RWPE2 (cell line): Measurements from ENCODE around the gene CLK4.

Experiments
- ATAC-seq: fragments of 200-7000 bp; cut with Tn5 transposase; 3 replicates; pipeline ENCODE4 v1.9.1; 2021; ENCODE audit warnings: low read depth
- DNase-seq: peaks from one replicate; pipeline ENCODE4 v3.0.0-alpha.2; 2020; ENCODE audit warnings: low spot score
- H3K27ac ChIP-seq: fragments of 450-650 bp; 2 replicates; pipeline ENCODE4 v1.5.1; 2017; ENCODE audit warnings: mild to moderate bottlenecking; ENCODE audit not compliant: poor library complexity, severe bottlenecking
- H3K27me3 ChIP-seq: fragments of 250-450 bp; sonication (Bioruptor Pico); 2 replicates; pipeline ENCODE4 v1.5.1; 2021; ENCODE audit warnings: mild to moderate bottlenecking, moderate library complexity; ENCODE audit not compliant: insufficient read depth, poor library complexity, severe bottlenecking
- H3K36me3 ChIP-seq: fragments of 250-450 bp; sonication (Bioruptor Pico); 2 replicates; pipeline ENCODE4 v1.5.1; 2020; ENCODE audit warnings: low read depth, mild to moderate bottlenecking, moderate library complexity
- H3K4me1 ChIP-seq: fragments of 250-450 bp; sonication (Bioruptor Pico); 2 replicates; pipeline ENCODE4 v1.5.1; 2021; ENCODE audit warnings: mild to moderate bottlenecking, moderate library complexity; ENCODE audit not compliant: insufficient read depth, poor library complexity, severe bottlenecking
- H3K4me3 ChIP-seq: fragments of 250-450 bp; sonication (Bioruptor Pico); 2 replicates; pipeline ENCODE4 v1.5.1; 2021; ENCODE audit warnings: mild to moderate bottlenecking, moderate library complexity; ENCODE audit not compliant: severe bottlenecking
- H3K9me3 ChIP-seq: fragments of 250-450 bp; sonication (Bioruptor Pico); 2 replicates; pipeline ENCODE4 v1.5.1; 2021; ENCODE audit warnings: mild to moderate bottlenecking, moderate library complexity; ENCODE audit not compliant: severe bottlenecking
- TF ChIP-seq, protein P1 (sequence below): fragments of 450-650 bp; IDR thresholded peaks from one replicate; pipeline ENCODE4 v1.5.1; 2017; ENCODE audit warnings: mild to moderate bottlenecking, moderate library complexity; ENCODE audit not compliant: poor library complexity, severe bottlenecking

CLK4 gene

DNA sequence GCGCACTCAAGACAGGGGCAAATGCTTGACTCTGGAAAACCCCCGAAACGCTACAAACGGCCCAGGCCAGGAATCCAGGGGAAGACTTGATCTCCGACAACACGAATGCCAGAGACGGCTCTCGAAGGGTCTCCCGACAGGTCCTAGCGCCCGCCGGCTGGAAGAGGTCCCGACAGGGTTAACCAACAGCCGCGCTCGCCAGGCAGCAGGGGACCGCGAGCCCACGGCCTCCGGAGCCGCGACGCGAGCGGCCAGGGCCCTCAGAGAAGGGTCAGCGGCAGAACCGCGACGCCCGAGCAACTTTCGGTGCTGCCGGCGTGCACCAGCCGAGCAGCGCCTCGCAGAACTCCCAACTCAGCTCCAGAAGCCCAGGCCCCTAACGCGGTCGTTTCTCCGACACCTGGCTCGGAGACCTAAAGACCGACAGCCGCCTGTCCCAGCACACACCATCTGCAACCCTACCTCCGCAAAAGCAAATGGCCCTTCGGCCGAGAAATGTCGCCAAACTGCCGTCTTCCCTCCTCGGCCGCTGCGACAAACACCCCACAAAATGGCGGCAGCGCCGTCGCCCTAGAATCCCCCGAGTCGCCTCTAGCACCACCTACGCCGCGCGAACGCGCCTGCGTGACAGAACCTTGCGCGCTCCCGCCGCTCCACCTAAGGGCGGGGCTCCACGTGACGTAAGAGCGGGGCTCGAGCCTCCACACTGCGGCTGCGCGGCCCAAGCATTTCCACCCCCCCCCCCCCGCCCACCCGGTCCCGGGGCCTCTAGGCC lies at the start of gene CLK4:
Gene CLK4 (minus strand): TSS at position 567 of the 775 bp plus-strand sequence. CDS start 3,634 bp downstream, outside the sequence.
- Histone ChIP-seq H3K4me3 (peak within 1 kb of the TSS; percentile 78), H3K36me3 (peaks cover 18% of the 10 kb centered on the region), H3K9me3 (no peaks in the 10 kb centered on the region), H3K27ac (peak within 1 kb of the TSS; percentile 72), H3K27me3 (no peaks in the 10 kb centered on the region), H3K4me1 (peaks cover 25% of the 10 kb centered on the region)
- TF ChIP-seq, protein P1, sequence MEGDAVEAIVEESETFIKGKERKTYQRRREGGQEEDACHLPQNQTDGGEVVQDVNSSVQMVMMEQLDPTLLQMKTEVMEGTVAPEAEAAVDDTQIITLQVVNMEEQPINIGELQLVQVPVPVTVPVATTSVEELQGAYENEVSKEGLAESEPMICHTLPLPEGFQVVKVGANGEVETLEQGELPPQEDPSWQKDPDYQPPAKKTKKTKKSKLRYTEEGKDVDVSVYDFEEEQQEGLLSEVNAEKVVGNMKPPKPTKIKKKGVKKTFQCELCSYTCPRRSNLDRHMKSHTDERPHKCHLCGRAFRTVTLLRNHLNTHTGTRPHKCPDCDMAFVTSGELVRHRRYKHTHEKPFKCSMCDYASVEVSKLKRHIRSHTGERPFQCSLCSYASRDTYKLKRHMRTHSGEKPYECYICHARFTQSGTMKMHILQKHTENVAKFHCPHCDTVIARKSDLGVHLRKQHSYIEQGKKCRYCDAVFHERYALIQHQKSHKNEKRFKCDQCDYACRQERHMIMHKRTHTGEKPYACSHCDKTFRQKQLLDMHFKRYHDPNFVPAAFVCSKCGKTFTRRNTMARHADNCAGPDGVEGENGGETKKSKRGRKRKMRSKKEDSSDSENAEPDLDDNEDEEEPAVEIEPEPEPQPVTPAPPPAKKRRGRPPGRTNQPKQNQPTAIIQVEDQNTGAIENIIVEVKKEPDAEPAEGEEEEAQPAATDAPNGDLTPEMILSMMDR: no peak
- ATAC-seq (peak; percentile 79), DNase-seq (peak; percentile 95)

DNA sequence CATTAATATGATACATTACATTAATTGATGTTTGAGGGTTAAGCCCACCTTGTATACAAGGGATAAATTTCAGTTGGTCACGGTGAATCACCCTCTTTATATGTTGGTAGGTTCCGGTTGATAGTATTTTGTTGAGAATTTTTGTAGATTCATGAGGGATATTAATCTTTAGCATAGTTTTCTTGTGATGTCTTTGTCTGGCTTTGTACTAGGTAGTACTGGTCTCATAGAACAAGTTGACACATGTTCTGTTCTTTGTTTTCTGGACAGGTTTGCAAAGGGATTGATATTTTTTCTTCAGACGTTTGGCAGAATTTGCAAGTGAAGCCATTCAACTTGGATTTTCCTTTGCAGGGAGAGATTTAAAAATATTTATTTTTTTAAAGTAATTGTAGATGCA lies 49.1 kb upstream of the CLK4 start:
- DNase-seq (no peak), ATAC-seq (peak; percentile 88)
- Histone ChIP-seq H3K9me3 (no peaks in the 10 kb centered on the region), H3K4me3 (no peak overlapping the region), H3K4me1 (peaks cover 33% of the 10 kb centered on the region), H3K36me3 (no peaks in the 10 kb centered on the region), H3K27ac (peak overlapping the region; percentile 74), H3K27me3 (no peaks in the 10 kb centered on the region)
- TF ChIP-seq, protein P1: no peak

DNA sequence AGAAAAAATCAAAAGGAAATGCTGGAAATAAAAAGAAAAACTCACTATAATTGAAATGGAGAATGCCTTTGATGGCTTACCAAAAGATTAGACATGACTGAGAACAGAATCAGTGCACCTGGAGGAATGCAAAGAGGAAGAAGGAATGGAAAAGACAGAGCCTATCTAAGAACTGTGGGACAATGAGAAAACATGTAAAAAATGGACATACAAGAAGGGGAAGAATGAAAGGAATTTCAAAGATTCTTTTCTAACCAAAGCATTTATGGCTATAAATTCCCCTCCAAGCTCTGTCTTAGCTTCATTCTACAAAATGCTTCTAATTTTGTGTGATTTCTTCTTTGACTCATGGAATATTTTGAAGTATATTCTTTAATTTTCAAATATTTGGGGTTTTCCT lies 47.5 kb upstream of the CLK4 start:
- no peaks in the 10 kb centered on the region for H3K9me3 ChIP-seq
- ATAC-seq: 0 out of 3 replicates have a peak, but pooled peaks have one; percentile 13

DNA sequence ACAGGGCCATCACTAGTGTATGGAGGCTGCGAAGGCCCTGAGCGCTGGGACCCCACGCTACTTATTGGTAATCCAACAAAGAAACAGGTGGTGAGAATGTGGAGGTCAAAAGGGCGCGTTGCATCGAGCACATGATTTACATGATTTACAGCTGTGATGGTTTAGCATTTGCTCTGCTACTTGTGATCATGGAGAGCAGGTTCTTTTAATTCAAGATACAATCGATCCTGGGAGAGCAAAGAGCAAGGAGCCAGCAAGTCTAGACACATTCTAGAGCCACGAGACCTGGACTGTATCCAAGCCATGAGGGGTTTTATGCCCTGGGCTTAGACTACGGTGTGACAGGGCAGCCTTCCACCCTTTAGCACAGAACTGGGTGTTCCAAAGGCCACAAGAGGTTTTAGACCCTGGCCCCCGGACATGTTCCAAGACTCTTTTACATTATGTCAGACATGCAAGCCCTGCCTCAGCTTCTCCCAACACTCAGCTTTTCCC lies 47.0 kb upstream of the CLK4 start:
- ATAC-seq: no peak
- no peaks in the 10 kb centered on the region for H3K9me3 ChIP-seq
- peaks cover 33% of the 10 kb centered on the region for H3K4me1 ChIP-seq
- H3K36me3 ChIP-seq: no peaks in the 10 kb centered on the region
- H3K27ac ChIP-seq: peak overlapping the region; percentile 74
- H3K4me3 ChIP-seq: no peak overlapping the region
- TF ChIP-seq, protein P1: no peak
- no peak for DNase-seq
- H3K27me3 ChIP-seq: no peaks in the 10 kb centered on the region

More for the DNA sequence above, 47.5 kb upstream of the CLK4 start:
- Histone ChIP-seq H3K4me1 (peaks cover 33% of the 10 kb centered on the region), H3K27ac (peak overlapping the region; percentile 74), H3K4me3 (no peak overlapping the region), H3K27me3 (no peaks in the 10 kb centered on the region), H3K36me3 (no peaks in the 10 kb centered on the region)
- no peak for DNase-seq
- TF ChIP-seq, protein P1: no peak

DNA sequence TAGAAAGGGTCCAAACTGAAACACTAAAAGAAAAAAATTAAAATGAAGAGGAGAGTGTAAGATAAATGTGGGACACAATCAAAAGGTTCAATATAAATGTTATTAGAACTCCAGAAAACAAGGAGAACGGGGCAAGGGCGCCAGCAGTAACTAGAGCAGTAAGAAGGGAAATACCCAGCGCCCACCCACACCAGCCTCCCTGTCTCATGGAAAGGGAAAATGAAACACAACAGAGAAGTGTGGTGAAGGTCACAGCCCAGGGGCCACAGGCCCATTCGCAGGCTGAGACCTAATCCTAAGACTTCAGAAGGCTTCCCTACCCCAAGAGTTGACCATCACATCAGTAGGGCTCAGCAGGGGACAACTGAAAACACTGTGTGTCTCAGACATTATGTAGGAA lies 45.8 kb upstream of the CLK4 start:
- ATAC-seq (no peak), DNase-seq (no peak)
- H3K9me3 ChIP-seq: no peaks in the 10 kb centered on the region
- no peak overlapping the region for H3K27ac ChIP-seq
- H3K4me3 ChIP-seq: no peak overlapping the region
- no peaks in the 10 kb centered on the region for H3K36me3 ChIP-seq
- no peaks in the 10 kb centered on the region for H3K27me3 ChIP-seq
- TF ChIP-seq, protein P1: no peak
- H3K4me1 ChIP-seq: peaks cover 33% of the 10 kb centered on the region
